ENCODE results near the gene MSRB2.
"Not testable (repeated sequence)": the region's sequence is repeated elsewhere in the genome, so short reads cannot be mapped to it uniquely, and the experiment has no call there.

Gene MSRB2

GRCh38 chr10:23063973-23064812 is 31.2 kb upstream of the MSRB2 start:
- Mint-ChIP-seq H3K4me1 (peaks cover 6% of the 10 kb centered on the region), H3K36me3 (ENCODE audit: insufficient read depth) (no peaks in the 10 kb centered on the region), H3K27ac (ENCODE audit: low read depth) (no peak overlapping the region), H3K9me3 (no peaks in the 10 kb centered on the region), H3K4me3 (no peak overlapping the region), H3K27me3 (peaks cover 58% of the 10 kb centered on the region)
- DNase-seq (ENCODE audit: low spot score in 2 of 2) (no peak), ATAC-seq (replicated peaks; ENCODE audit: extremely low read depth, poor library complexity, severe bottlenecking) (no peak)

GRCh38 chr10:23064813-23065114 is 30.6 kb upstream of the MSRB2 start:
- not testable (repeated sequence) for H3K4me3 Mint-ChIP-seq; H3K36me3 Mint-ChIP-seq (ENCODE audit: insufficient read depth); H3K9me3 Mint-ChIP-seq; H3K4me1 Mint-ChIP-seq; ATAC-seq (replicated peaks; ENCODE audit: extremely low read depth, poor library complexity, severe bottlenecking); H3K27ac Mint-ChIP-seq (ENCODE audit: low read depth); DNase-seq (ENCODE audit: low spot score in 2 of 2)
- H3K27me3 Mint-ChIP-seq, result peaks cover 53% of the 10 kb centered on the region

GRCh38 chr10:23065181-23065948 is 30.0 kb upstream of the MSRB2 start:
- H3K27ac Mint-ChIP-seq (ENCODE audit: low read depth), result no peak overlapping the region
- no peak for DNase-seq (ENCODE audit: low spot score in 2 of 2)

GRCh38 chr10:23067337-23067736 is 28.0 kb upstream of the MSRB2 start:
- Mint-ChIP-seq H3K4me1 (peaks cover 6% of the 10 kb centered on the region), H3K9me3 (no peaks in the 10 kb centered on the region), H3K27ac (ENCODE audit: low read depth) (no peak overlapping the region), H3K36me3 (ENCODE audit: insufficient read depth) (no peaks in the 10 kb centered on the region), H3K27me3 (peaks cover 30% of the 10 kb centered on the region), H3K4me3 (no peak overlapping the region)
- DNase-seq (ENCODE audit: low spot score in 2 of 2) (no peak), ATAC-seq (replicated peaks; ENCODE audit: extremely low read depth, poor library complexity, severe bottlenecking) (no peak)

More at GRCh38 chr10:23065181-23065948, 30.0 kb upstream of the MSRB2 start:
- Mint-ChIP-seq H3K4me3 (no peak overlapping the region), H3K36me3 (ENCODE audit: insufficient read depth) (no peaks in the 10 kb centered on the region), H3K9me3 (no peaks in the 10 kb centered on the region), H3K4me1 (peaks cover 6% of the 10 kb centered on the region), H3K27me3 (peaks cover 47% of the 10 kb centered on the region)
- ATAC-seq (replicated peaks; ENCODE audit: extremely low read depth, poor library complexity, severe bottlenecking), result no peak

- H3K9me3 Mint-ChIP-seq, result no peaks in the 10 kb centered on the region
- ATAC-seq (replicated peaks; ENCODE audit: extremely low read depth, poor library complexity, severe bottlenecking) (no peak), DNase-seq (ENCODE audit: low spot score in 2 of 2) (peak; percentile 35)
- peaks cover 29% of the 10 kb centered on the region for H3K27me3 Mint-ChIP-seq
- peaks cover 6% of the 10 kb centered on the region for H3K4me1 Mint-ChIP-seq
- no peak overlapping the region for H3K4me3 Mint-ChIP-seq
- H3K36me3 Mint-ChIP-seq (ENCODE audit: insufficient read depth), result no peaks in the 10 kb centered on the region
- no peak overlapping the region for H3K27ac Mint-ChIP-seq (ENCODE audit: low read depth)
Measured at GRCh38 chr10:23067939-23068775, 27.2 kb upstream of the MSRB2 start.

- peaks cover 21% of the 10 kb centered on the region for H3K27me3 Mint-ChIP-seq
- H3K36me3 Mint-ChIP-seq (ENCODE audit: insufficient read depth), result no peaks in the 10 kb centered on the region
- DNase-seq (ENCODE audit: low spot score in 2 of 2) (no peak), ATAC-seq (replicated peaks; ENCODE audit: extremely low read depth, poor library complexity, severe bottlenecking) (no peak)
- no peak overlapping the region for H3K4me3 Mint-ChIP-seq
- no peaks in the 10 kb centered on the region for H3K9me3 Mint-ChIP-seq
- peaks cover 6% of the 10 kb centered on the region for H3K4me1 Mint-ChIP-seq
- no peak overlapping the region for H3K27ac Mint-ChIP-seq (ENCODE audit: low read depth)
Measured at GRCh38 chr10:23069019-23069815, 26.2 kb upstream of the MSRB2 start.

GRCh38 chr10:23070092-23070912 is 25.1 kb upstream of the MSRB2 start:
- H3K4me3 Mint-ChIP-seq; H3K4me1 Mint-ChIP-seq; DNase-seq (ENCODE audit: low spot score in 2 of 2); H3K27ac Mint-ChIP-seq (ENCODE audit: low read depth); H3K36me3 Mint-ChIP-seq (ENCODE audit: insufficient read depth); H3K9me3 Mint-ChIP-seq; ATAC-seq (replicated peaks; ENCODE audit: extremely low read depth, poor library complexity, severe bottlenecking): not testable (repeated sequence)
- H3K27me3 Mint-ChIP-seq, result peaks cover 26% of the 10 kb centered on the region

GRCh38 chr10:23070913-23071218 is 24.5 kb upstream of the MSRB2 start:
- H3K27ac Mint-ChIP-seq (ENCODE audit: low read depth), result no peak overlapping the region
- ATAC-seq (replicated peaks; ENCODE audit: extremely low read depth, poor library complexity, severe bottlenecking), result no peak
- H3K27me3 Mint-ChIP-seq, result peaks cover 32% of the 10 kb centered on the region
- H3K4me3 Mint-ChIP-seq, result no peak overlapping the region
- DNase-seq (ENCODE audit: low spot score in 2 of 2), result no peak
- no peaks in the 10 kb centered on the region for H3K9me3 Mint-ChIP-seq
- H3K4me1 Mint-ChIP-seq, result peaks cover 6% of the 10 kb centered on the region
- H3K36me3 Mint-ChIP-seq (ENCODE audit: insufficient read depth), result no peaks in the 10 kb centered on the region

- not testable (repeated sequence) for H3K4me3 Mint-ChIP-seq; DNase-seq (ENCODE audit: low spot score in 2 of 2); H3K36me3 Mint-ChIP-seq (ENCODE audit: insufficient read depth); H3K27ac Mint-ChIP-seq (ENCODE audit: low read depth); H3K9me3 Mint-ChIP-seq; ATAC-seq (replicated peaks; ENCODE audit: extremely low read depth, poor library complexity, severe bottlenecking); H3K4me1 Mint-ChIP-seq
- peaks cover 46% of the 10 kb centered on the region for H3K27me3 Mint-ChIP-seq
Measured at GRCh38 chr10:23072593-23072992, 22.8 kb upstream of the MSRB2 start.

- ATAC-seq (replicated peaks; ENCODE audit: extremely low read depth, poor library complexity, severe bottlenecking), result no peak
- Mint-ChIP-seq H3K4me3 (no peak overlapping the region), H3K27ac (ENCODE audit: low read depth) (no peak overlapping the region), H3K36me3 (ENCODE audit: insufficient read depth) (no peaks in the 10 kb centered on the region), H3K27me3 (peaks cover 44% of the 10 kb centered on the region), H3K4me1 (no peaks in the 10 kb centered on the region), H3K9me3 (no peaks in the 10 kb centered on the region)
- no peak for DNase-seq (ENCODE audit: low spot score in 2 of 2)
Measured at GRCh38 chr10:23073527-23073926, 21.9 kb upstream of the MSRB2 start.

- no peak overlapping the region for H3K27ac Mint-ChIP-seq (ENCODE audit: low read depth)
- H3K9me3 Mint-ChIP-seq, result no peaks in the 10 kb centered on the region
- H3K27me3 Mint-ChIP-seq, result peaks cover 62% of the 10 kb centered on the region
- H3K4me3 Mint-ChIP-seq, result no peak overlapping the region
- DNase-seq (ENCODE audit: low spot score in 2 of 2) (no peak), ATAC-seq (replicated peaks; ENCODE audit: extremely low read depth, poor library complexity, severe bottlenecking) (no peak)
- no peaks in the 10 kb centered on the region for H3K36me3 Mint-ChIP-seq (ENCODE audit: insufficient read depth)
- H3K4me1 Mint-ChIP-seq, result no peaks in the 10 kb centered on the region
Measured at GRCh38 chr10:23075672-23076071, 19.7 kb upstream of the MSRB2 start.

All from central memory CD8-positive, alpha-beta T cell (primary cell).